PC-9 (cell line): ENCODE data around the gene KIF17.

Source experiments
- CTCF ChIP-seq: fragments of 200-600 bp; sonication (generic); conservative IDR thresholded peaks from 2 replicates; pipeline ENCODE4 v1.6.1; 2017; ENCODE audit warnings: mixed run types, antibody characterized with exemption, mild to moderate bottlenecking, moderate library complexity
- EZH2 ChIP-seq: fragments of 200-600 bp; sonication (generic); IDR thresholded peaks from 2 replicates; pipeline ENCODE4 v1.8.0; 2017; ENCODE audit warnings: antibody characterized with exemption, low read depth

GRCh38 chr1:20728371-20729154 is 10.8 kb upstream of the KIF17 start:
- no peak for TF ChIP-seq CTCF
- no peak for TF ChIP-seq EZH2
